ENCODE data around the gene DENND11. TPM values are rescaled to one million over a fixed set of nuclear protein-coding genes. Genes with fewer than 3 reads are reported as not detected.

Gene DENND11
- total and polyA plus RNA-seq, 2 of the 4 experiments (the other 2 are of a cell fraction): 2.9 to 5.0 TPM

GRCh38 chr7:141668853-141669252, 33.1 kb downstream of the DENND11 start:
- no peak overlapping the region for H3K56ac ChIP-seq (ENCODE audit: extremely low read depth, insufficient read depth, low read length)
- BruUV-seq (replicated peaks): no TSS peak
- POLR2A ChIA-PET (ENCODE audit: unreplicated experiment): no interaction called here

More at GRCh38 chr7:141668853-141669252, 33.1 kb downstream of the DENND11 start:
- H3K36me3 ChIP-seq (ENCODE audit: control insufficient read depth, insufficient read depth, low read length): peaks cover 10% of the 10 kb centered on the region
- H2BK120ac ChIP-seq (ENCODE audit: low read depth, low read length): no peak overlapping the region
- H4K20me1 ChIP-seq (ENCODE audit: insufficient read depth, low read length): no peaks in the 10 kb centered on the region
- no peak overlapping the region for H2BK15ac ChIP-seq (ENCODE audit: low read depth, low read length)
- no peak overlapping the region for H4K91ac ChIP-seq (ENCODE audit: insufficient read depth, low read depth, low read length)
- no peaks in the 10 kb centered on the region for H3K4me1 ChIP-seq (ENCODE audit: control insufficient read depth, insufficient read depth, low read length)
- intact Hi-C loops (cut with micrococcal nuclease) (no loop called here), dilution Hi-C loops (cut with HindIII; ENCODE audit: low sequenced_read_pairs, unreplicated experiment) (no loop called here), in situ Hi-C loops (cut with MboI; ENCODE audit: low sequenced_read_pairs) (no loop called here)
- H4K5ac ChIP-seq (ENCODE audit: low read depth, low read length): no peak overlapping the region
- CTCF ChIA-PET: interaction anchor here (0.6 to 1.4 kb wide), 2 partner anchors 14 to 1350 kb away, joined by 3 read pairs; no protein-coding TSS in a partner anchor
- H4K8ac ChIP-seq (ENCODE audit: low read depth in 2 of 2, low read length in 2 of 2): no peak overlapping the region
- H2BK20ac ChIP-seq (ENCODE audit: low read depth, low read length): no peak overlapping the region
- H3K27ac ChIP-seq (ENCODE audit: insufficient read depth, low read length): no peak overlapping the region
- no peak overlapping the region for H3K9ac ChIP-seq (ENCODE audit: low read depth, low read length)
- H3K79me1 ChIP-seq (ENCODE audit: low read depth in 1 of 2, low read length in 2 of 2): no peaks in the 10 kb centered on the region
- ATAC-seq (ENCODE audit: low read depth): no peak
- H2AFZ ChIP-seq (replicated peaks; ENCODE audit: low read length, poor library complexity): no peak overlapping the region
- no peak overlapping the region for H2BK5ac ChIP-seq (ENCODE audit: low read depth, low read length, poor library complexity, severe bottlenecking)
- H3K14ac ChIP-seq (replicated peaks; ENCODE audit: low read depth, low read length): no peak overlapping the region
- DNase-seq: no peak
- no peaks in the 10 kb centered on the region for H3K9me3 ChIP-seq (ENCODE audit: control insufficient read depth, insufficient read depth, low read length)
- no peak overlapping the region for H3K23ac ChIP-seq (ENCODE audit: low read depth, low read length)
- H2AK9ac ChIP-seq (replicated peaks; ENCODE audit: low read depth, low read length, poor library complexity): no peak overlapping the region
- no peak overlapping the region for H3K4me3 ChIP-seq (ENCODE audit: insufficient read depth, low read depth, low read length)
- H3K18ac ChIP-seq (ENCODE audit: low read depth, low read length): no peak overlapping the region
- H3K4me2 ChIP-seq (ENCODE audit: low read depth, low read length): no peak overlapping the region
- no peak for TF ChIP-seq CTCF (conservative IDR thresholded peaks at IDR 0.05; ENCODE audit: low read depth, low read length)
- no peak for TF ChIP-seq NFE2L2 (IDR thresholded peaks at IDR 0.05; ENCODE audit: low read depth, low read length)
- no peak overlapping the region for H3K4ac ChIP-seq (ENCODE audit: low read depth, low read length)
- WGBS, 2 experiments (ENCODE audit: extremely low coverage in 2 of 2, insufficient read length in 1 of 2): 79 to 100% methylated on average over 1 to 2 of the region's 2 CpGs
- H2AK5ac ChIP-seq (ENCODE audit: low read depth, low read length): no peak overlapping the region
- H3K9me1 ChIP-seq (ENCODE audit: insufficient read depth, low read length): no peaks in the 10 kb centered on the region
- H3K27me3 ChIP-seq (ENCODE audit: control insufficient read depth, insufficient read depth, low read length): no peaks in the 10 kb centered on the region

Data from IMR-90 (cell line).